GM12801 (cell line): ENCODE results near the gene COL11A2.

Experiments
- TF ChIP-seq, protein P1 (sequence below): IDR thresholded peaks from one replicate; pipeline ENCODE4 v1.5.1; 2011; ENCODE audit warnings: control low read depth; ENCODE audit not compliant: insufficient read length; ENCODE audit errors: extremely low read depth

The COL11A2 gene

DNA sequence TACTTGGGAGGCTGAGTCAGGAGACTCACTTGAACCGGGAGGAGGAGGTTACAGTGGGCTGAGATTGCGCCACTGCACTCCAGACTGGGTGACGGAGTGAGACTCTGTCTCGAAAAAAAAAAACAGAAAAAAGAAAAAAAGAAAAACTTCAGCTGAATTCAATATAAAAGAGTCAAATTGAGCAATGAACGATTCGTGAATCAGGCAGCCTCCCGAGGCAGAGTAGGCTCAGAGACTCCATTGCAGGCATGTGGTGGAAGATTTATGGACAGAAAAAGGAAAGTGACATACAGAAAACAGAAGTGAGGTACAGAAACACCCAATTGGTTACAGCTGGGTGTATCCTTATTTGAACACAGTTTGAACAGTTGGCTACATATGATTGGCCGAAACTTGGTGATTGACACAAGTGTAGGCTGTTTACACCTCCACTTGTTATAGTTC, 60.2 kb downstream of the COL11A2 start:
- TF ChIP-seq, protein P1, sequence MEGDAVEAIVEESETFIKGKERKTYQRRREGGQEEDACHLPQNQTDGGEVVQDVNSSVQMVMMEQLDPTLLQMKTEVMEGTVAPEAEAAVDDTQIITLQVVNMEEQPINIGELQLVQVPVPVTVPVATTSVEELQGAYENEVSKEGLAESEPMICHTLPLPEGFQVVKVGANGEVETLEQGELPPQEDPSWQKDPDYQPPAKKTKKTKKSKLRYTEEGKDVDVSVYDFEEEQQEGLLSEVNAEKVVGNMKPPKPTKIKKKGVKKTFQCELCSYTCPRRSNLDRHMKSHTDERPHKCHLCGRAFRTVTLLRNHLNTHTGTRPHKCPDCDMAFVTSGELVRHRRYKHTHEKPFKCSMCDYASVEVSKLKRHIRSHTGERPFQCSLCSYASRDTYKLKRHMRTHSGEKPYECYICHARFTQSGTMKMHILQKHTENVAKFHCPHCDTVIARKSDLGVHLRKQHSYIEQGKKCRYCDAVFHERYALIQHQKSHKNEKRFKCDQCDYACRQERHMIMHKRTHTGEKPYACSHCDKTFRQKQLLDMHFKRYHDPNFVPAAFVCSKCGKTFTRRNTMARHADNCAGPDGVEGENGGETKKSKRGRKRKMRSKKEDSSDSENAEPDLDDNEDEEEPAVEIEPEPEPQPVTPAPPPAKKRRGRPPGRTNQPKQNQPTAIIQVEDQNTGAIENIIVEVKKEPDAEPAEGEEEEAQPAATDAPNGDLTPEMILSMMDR = no peak

GRCh38 chr6:33128318-33128717, 63.9 kb downstream of the COL11A2 start:
- TF ChIP-seq, protein P1 = no peak

GRCh38 chr6:33126101-33126714, 66.1 kb downstream of the COL11A2 start:
- TF ChIP-seq, protein P1 = no peak

GRCh38 chr6:33124947-33125346, 67.3 kb downstream of the COL11A2 start:
- TF ChIP-seq, protein P1 = no peak

GRCh38 chr6:33124525-33124901, 67.8 kb downstream of the COL11A2 start:
- TF ChIP-seq, protein P1 = no peak

DNA sequence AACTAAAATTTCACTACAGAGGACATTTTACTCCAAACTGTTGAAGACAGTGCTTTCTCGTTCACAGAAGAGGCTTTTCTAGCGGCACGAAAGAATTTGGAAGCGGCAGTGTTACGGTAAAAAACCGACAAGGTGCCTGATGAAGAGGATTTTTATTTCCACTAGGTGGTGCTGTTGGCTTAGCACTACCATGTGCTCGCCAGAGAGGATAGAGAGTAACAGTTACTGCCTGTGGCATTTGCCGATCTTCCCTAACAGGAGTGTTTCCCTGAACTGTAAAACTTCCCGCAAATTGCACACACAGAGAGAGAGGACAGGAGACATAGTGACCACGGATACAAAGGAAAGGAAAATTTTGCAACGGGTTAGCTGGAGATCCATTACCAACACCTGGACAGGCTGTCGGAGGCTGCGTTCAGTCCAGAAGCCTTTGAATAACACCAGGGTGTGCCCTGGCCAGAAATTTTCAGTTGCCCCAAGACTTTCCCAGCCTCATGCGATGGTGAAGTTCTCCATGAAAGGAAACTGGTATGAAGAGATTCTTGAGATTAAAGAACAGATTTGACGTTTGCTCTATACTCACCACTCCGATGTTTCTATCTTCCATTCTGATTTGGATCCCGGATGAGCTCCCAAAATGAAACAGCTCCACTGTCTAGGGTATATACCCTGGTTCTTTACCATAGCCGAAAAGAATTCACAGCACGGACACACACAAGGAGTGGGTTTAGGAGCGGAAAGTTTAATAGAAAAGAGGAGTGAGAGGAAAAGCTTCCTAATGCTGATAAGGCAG, 68.3 kb downstream of the COL11A2 start:
- TF ChIP-seq, protein P1 = no peak

DNA sequence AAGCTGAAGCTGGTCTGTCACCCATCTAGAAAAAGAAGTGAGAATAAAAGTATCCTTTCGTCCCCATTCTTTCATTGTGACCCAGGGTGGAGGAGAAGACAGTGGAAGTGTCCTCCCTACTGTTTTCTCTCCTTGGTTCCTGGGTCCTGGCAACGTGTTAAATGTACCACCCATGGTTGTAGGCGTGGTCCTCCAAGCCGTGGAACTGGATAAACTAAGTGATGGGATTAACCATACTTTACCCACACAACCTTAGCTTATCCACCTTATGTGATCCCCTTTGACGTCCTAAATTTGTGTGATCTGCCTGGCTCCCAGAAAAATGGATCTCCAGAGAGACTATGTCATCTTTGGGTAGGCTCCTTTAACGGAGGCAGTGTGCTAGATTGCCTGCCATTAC, 69.1 kb downstream of the COL11A2 start:
- TF ChIP-seq, protein P1 = no peak
